Measurements from ENCODE around the gene APMAP. TPM values are rescaled to one million over a fixed set of nuclear protein-coding genes. Genes with fewer than 3 reads are reported as not detected.
A peak's percentile ranks its signal among the peaks of the same experiment; 100 is the strongest.
"Not testable (repeated sequence)": the region's sequence is repeated elsewhere in the genome, so short reads cannot be mapped to it uniquely, and the experiment has no call there.

APMAP gene
- total and polyA plus RNA-seq, 3 experiments from 2014 or later: 82.5 to 228 (median 83.6) TPM

- peaks cover 23% of the 10 kb centered on the region for H3K4me1 ChIP-seq (ENCODE audit: insufficient read depth, low read length)
- H3K36me3 ChIP-seq (ENCODE audit: insufficient read depth, low read length): no peaks in the 10 kb centered on the region
- Mint-ChIP-seq H3K27me3 (peaks cover 0 to 2% of the 10 kb centered on the region in 2 donors), H3K9me3 (no peaks in the 10 kb centered on the region), H3K36me3 (no peaks in the 10 kb centered on the region), H3K27ac (peak overlapping the region in 3 of 8 donors; percentile 12 to 85 (median 29)), H3K4me1 (peaks cover 23 to 36% (median 27%) of the 10 kb centered on the region in 3 donors), H3K4me3 (no peak overlapping the region)
- ChIA-PET POLR2A (no interaction called here), CTCF (no interaction called here)
- H3K27ac ChIP-seq (ENCODE audit: low read depth, low read length): no peak overlapping the region
- DNase-seq: no peak
- no peaks in the 10 kb centered on the region for H3K27me3 ChIP-seq (ENCODE audit: insufficient read depth, low read length, poor library complexity, severe bottlenecking)
- H3K4me3 ChIP-seq (ENCODE audit: low read length): no peak overlapping the region
- H3K9me3 ChIP-seq (ENCODE audit: low read length): no peaks in the 10 kb centered on the region
Measured at GRCh38 chr20:24935766-24936525, 56.6 kb downstream of the APMAP start.

GRCh38 chr20:24935140-24935539 lies 57.4 kb downstream of the APMAP start:
- Histone ChIP-seq H3K4me1 (ENCODE audit: insufficient read depth, low read length) (peaks cover 30% of the 10 kb centered on the region), H3K4me3 (ENCODE audit: low read length) (no peak overlapping the region), H3K36me3 (ENCODE audit: insufficient read depth, low read length) (no peaks in the 10 kb centered on the region), H3K9me3 (ENCODE audit: low read length) (no peaks in the 10 kb centered on the region), H3K27me3 (ENCODE audit: insufficient read depth, low read length, poor library complexity, severe bottlenecking) (no peaks in the 10 kb centered on the region), H3K27ac (ENCODE audit: low read depth, low read length) (no peak overlapping the region)
- Mint-ChIP-seq H3K4me3 (no peak overlapping the region), H3K27me3 (peaks cover 0 to 2% of the 10 kb centered on the region in 2 donors), H3K27ac (peak overlapping the region in 2 of 8 donors; percentile 12 to 74), H3K36me3 (no peaks in the 10 kb centered on the region), H3K4me1 (peaks cover 31 to 44% (median 35%) of the 10 kb centered on the region in 3 donors), H3K9me3 (no peaks in the 10 kb centered on the region)
- no peak for DNase-seq
- CTCF ChIA-PET: interaction anchor here (1.5 kb wide), 1 partner anchor 15 kb away, joined by 3 read pairs; no protein-coding TSS in a partner anchor
- POLR2A ChIA-PET: no interaction called here

GRCh38 chr20:24934716-24935115 lies 57.8 kb downstream of the APMAP start:
- Histone ChIP-seq H3K27me3 (ENCODE audit: insufficient read depth, low read length, poor library complexity, severe bottlenecking) (no peaks in the 10 kb centered on the region), H3K4me3 (ENCODE audit: low read length) (no peak overlapping the region), H3K4me1 (ENCODE audit: insufficient read depth, low read length) (peaks cover 30% of the 10 kb centered on the region), H3K27ac (ENCODE audit: low read depth, low read length) (no peak overlapping the region), H3K9me3 (ENCODE audit: low read length) (no peaks in the 10 kb centered on the region), H3K36me3 (ENCODE audit: insufficient read depth, low read length) (no peaks in the 10 kb centered on the region)
- ChIA-PET CTCF (interaction anchor here (1.5 kb wide), 1 partner anchor 16 kb away, joined by 3 read pairs; no protein-coding TSS in a partner anchor), POLR2A (no interaction called here)
- DNase-seq: no peak
- Mint-ChIP-seq H3K4me1 (peaks cover 35 to 48% (median 39%) of the 10 kb centered on the region in 3 donors), H3K27ac (peak overlapping the region in 1 of 8 donors; percentile 74), H3K9me3 (no peaks in the 10 kb centered on the region), H3K36me3 (no peaks in the 10 kb centered on the region), H3K27me3 (peaks cover 0 to 2% of the 10 kb centered on the region in 2 donors), H3K4me3 (no peak overlapping the region)

GRCh38 chr20:24934101-24934661 lies 58.4 kb downstream of the APMAP start:
- Mint-ChIP-seq H3K27me3 (peaks cover 0 to 2% of the 10 kb centered on the region in 2 donors), H3K4me3 (no peak overlapping the region)

GRCh38 chr20:24933266-24933908 lies 59.2 kb downstream of the APMAP start:
- DNase-seq: no peak
- ChIA-PET CTCF (interaction anchor here (1.3 to 4.1 kb wide), 4 partner anchors 14 to 129 kb away, joined by 3 to 50 read pairs (median 20); partner anchors contain the start of gene CST7), POLR2A (no interaction called here)
- H3K36me3 ChIP-seq (ENCODE audit: insufficient read depth, low read length): no peaks in the 10 kb centered on the region
- H3K27me3 ChIP-seq (ENCODE audit: insufficient read depth, low read length, poor library complexity, severe bottlenecking): no peaks in the 10 kb centered on the region
- H3K9me3 ChIP-seq (ENCODE audit: low read length): no peaks in the 10 kb centered on the region
- peak overlapping the region in 1 of 8 donors; percentile 95 for H3K27ac Mint-ChIP-seq
- H3K9me3 Mint-ChIP-seq: no peaks in the 10 kb centered on the region
- peaks cover 30% of the 10 kb centered on the region for H3K4me1 ChIP-seq (ENCODE audit: insufficient read depth, low read length)
- peaks cover 37 to 46% (median 39%) of the 10 kb centered on the region in 3 donors for H3K4me1 Mint-ChIP-seq
- no peak overlapping the region for H3K4me3 ChIP-seq (ENCODE audit: low read length)
- peaks cover 0 to 2% of the 10 kb centered on the region in 2 donors for H3K27me3 Mint-ChIP-seq
- H3K4me3 Mint-ChIP-seq: no peak overlapping the region
- H3K27ac ChIP-seq (ENCODE audit: low read depth, low read length): no peak overlapping the region
- no peaks in the 10 kb centered on the region for H3K36me3 Mint-ChIP-seq

More at GRCh38 chr20:24934101-24934661, 58.4 kb downstream of the APMAP start:
- Mint-ChIP-seq H3K9me3 (no peaks in the 10 kb centered on the region), H3K4me1 (peaks cover 37 to 48% (median 39%) of the 10 kb centered on the region in 3 donors), H3K36me3 (no peaks in the 10 kb centered on the region), H3K27ac (no peak overlapping the region)
- no peak for DNase-seq
- ChIA-PET POLR2A (no interaction called here), CTCF (interaction anchor here (1.5 kb wide), 1 partner anchor 16 kb away, joined by 3 read pairs; no protein-coding TSS in a partner anchor)
- Histone ChIP-seq H3K27ac (ENCODE audit: low read depth, low read length) (no peak overlapping the region), H3K4me1 (ENCODE audit: insufficient read depth, low read length) (peaks cover 30% of the 10 kb centered on the region), H3K4me3 (ENCODE audit: low read length) (no peak overlapping the region), H3K36me3 (ENCODE audit: insufficient read depth, low read length) (no peaks in the 10 kb centered on the region), H3K9me3 (ENCODE audit: low read length) (no peaks in the 10 kb centered on the region), H3K27me3 (ENCODE audit: insufficient read depth, low read length, poor library complexity, severe bottlenecking) (no peaks in the 10 kb centered on the region)

GRCh38 chr20:24931893-24932292 lies 60.7 kb downstream of the APMAP start:
- Mint-ChIP-seq H3K27ac (peak overlapping the region; percentile 68 to 95 (median 92)), H3K4me3 (peak overlapping the region in 6 of 7 donors; percentile 47 to 76 (median 68)), H3K4me1 (peaks cover 37 to 46% (median 38%) of the 10 kb centered on the region in 3 donors)
- H3K27me3 ChIP-seq (ENCODE audit: insufficient read depth, low read length, poor library complexity, severe bottlenecking); H3K4me3 ChIP-seq (ENCODE audit: low read length); H3K27ac ChIP-seq (ENCODE audit: low read depth, low read length); DNase-seq; H3K9me3 Mint-ChIP-seq; H3K9me3 ChIP-seq (ENCODE audit: low read length); H3K36me3 ChIP-seq (ENCODE audit: insufficient read depth, low read length); H3K36me3 Mint-ChIP-seq; H3K27me3 Mint-ChIP-seq: not testable (repeated sequence)
- ChIA-PET POLR2A (interaction anchor here (0.6 to 1.4 kb wide), 5 partner anchors 17 to 481 kb away, joined by 3 to 10 read pairs (median 5); partner anchors contain the start of gene CST7), CTCF (interaction anchor here (1.3 to 4.4 kb wide), 8 partner anchors 13 to 158 kb away, joined by 3 to 50 read pairs (median 16); partner anchors contain the start of gene CST7)
- H3K4me1 ChIP-seq (ENCODE audit: insufficient read depth, low read length): peaks cover 30% of the 10 kb centered on the region

GRCh38 chr20:24930724-24931688 lies 61.5 kb downstream of the APMAP start:
- Mint-ChIP-seq H3K4me3 (peak overlapping the region in 6 of 7 donors; percentile 47 to 76 (median 69)), H3K4me1 (peaks cover 35 to 40% (median 37%) of the 10 kb centered on the region in 3 donors), H3K27ac (peak overlapping the region; percentile 68 to 95 (median 94))
- CTCF ChIA-PET: interaction anchor here (0.7 to 4.4 kb wide), 16 partner anchors 11 to 159 kb away, joined by 3 to 50 read pairs (median 6); partner anchors contain the start of genes APMAP and CST7
- H3K36me3 ChIP-seq (ENCODE audit: insufficient read depth, low read length); H3K36me3 Mint-ChIP-seq; H3K27me3 ChIP-seq (ENCODE audit: insufficient read depth, low read length, poor library complexity, severe bottlenecking); H3K4me3 ChIP-seq (ENCODE audit: low read length); H3K9me3 ChIP-seq (ENCODE audit: low read length); H3K9me3 Mint-ChIP-seq; H3K27me3 Mint-ChIP-seq; DNase-seq: not testable (repeated sequence)
- POLR2A ChIA-PET: interaction anchor here (1.2 to 1.9 kb wide), 3 partner anchors 18 to 26 kb away, joined by 3 to 13 read pairs (median 6); partner anchors contain the start of gene CST7
- Histone ChIP-seq H3K4me1 (ENCODE audit: insufficient read depth, low read length) (peaks cover 30% of the 10 kb centered on the region), H3K27ac (ENCODE audit: low read depth, low read length) (peak overlapping the region; percentile 40)
